ENCODE results near the gene RS1. TPM values are rescaled to one million over a fixed set of nuclear protein-coding genes. Genes with fewer than 3 reads are reported as not detected.

The RS1 gene
- total and polyA plus RNA-seq, 7 donors, result not detected

GRCh38 chrX:18617407-18617750 is 54.5 kb downstream of the RS1 start:
- Histone ChIP-seq H3K36me3 (ENCODE audit: insufficient read depth in 1 of 2, low read depth in 1 of 2) (no peaks in the 10 kb centered on the region), H3K9me3 (no peaks in the 10 kb centered on the region), H3K27ac (no peak overlapping the region), H3K4me1 (no peaks in the 10 kb centered on the region), H3K4me3 (no peak overlapping the region), H3K27me3 (ENCODE audit: insufficient read depth in 3 of 3, low read length in 2 of 3) (no peaks in the 10 kb centered on the region)
- no peak for TF ChIP-seq CTCF (IDR thresholded peaks at IDR 0.05)
- intact Hi-C loops (cut with DNase I), result no loop called here
- ATAC-seq (no peak), DNase-seq (no peak)
- 83 to 88% (median 87%) methylated on average over 5 of the region's 5 CpGs for WGBS, 3 donors

GRCh38 chrX:18616688-18617406 is 55.1 kb downstream of the RS1 start:
- Histone ChIP-seq H3K4me3 (no peak overlapping the region), H3K27me3 (ENCODE audit: insufficient read depth in 3 of 3, low read length in 2 of 3) (no peaks in the 10 kb centered on the region), H3K4me1 (no peaks in the 10 kb centered on the region), H3K9me3 (no peaks in the 10 kb centered on the region), H3K27ac (no peak overlapping the region), H3K36me3 (ENCODE audit: insufficient read depth in 1 of 2, low read depth in 1 of 2) (no peaks in the 10 kb centered on the region)
- WGBS, 3 donors, result 81 to 97% (median 92%) methylated on average over 8 of the region's 8 CpGs
- intact Hi-C loops (cut with DNase I), result no loop called here
- no peak for TF ChIP-seq CTCF (IDR thresholded peaks at IDR 0.05)
- no peak for ATAC-seq
- DNase-seq, result no peak

GRCh38 chrX:18613930-18614639 is 57.8 kb downstream of the RS1 start:
- H3K27me3 ChIP-seq (ENCODE audit: insufficient read depth in 3 of 3, low read length in 2 of 3), result no peaks in the 10 kb centered on the region
- H3K9me3 ChIP-seq, result no peaks in the 10 kb centered on the region
- peak in 3 of 4 donors; percentile 65 to 92 (median 91) for ATAC-seq
- H3K4me3 ChIP-seq, result no peak overlapping the region
- WGBS, 3 donors, result 66 to 79% (median 75%) methylated on average over 3 of the region's 3 CpGs
- DNase-seq, result no peak
- TF ChIP-seq CTCF (IDR thresholded peaks at IDR 0.05), result no peak
- peaks cover 0 to 6% of the 10 kb centered on the region in 2 donors for H3K36me3 ChIP-seq (ENCODE audit: insufficient read depth in 1 of 2, low read depth in 1 of 2)
- no peaks in the 10 kb centered on the region for H3K4me1 ChIP-seq
- H3K27ac ChIP-seq, result no peak overlapping the region
- intact Hi-C loops (cut with DNase I), result no loop called here

- DNase-seq (no peak), ATAC-seq (no peak)
- intact Hi-C loops (cut with DNase I), result no loop called here
- WGBS, 3 donors, result 81 to 92% (median 89%) methylated on average over 4 of the region's 4 CpGs
- Histone ChIP-seq H3K36me3 (ENCODE audit: insufficient read depth in 1 of 2, low read depth in 1 of 2) (peaks cover 0 to 21% of the 10 kb centered on the region in 2 donors), H3K27me3 (ENCODE audit: insufficient read depth in 3 of 3, low read length in 2 of 3) (no peaks in the 10 kb centered on the region), H3K27ac (no peak overlapping the region), H3K9me3 (no peaks in the 10 kb centered on the region), H3K4me1 (no peaks in the 10 kb centered on the region), H3K4me3 (no peak overlapping the region)
- TF ChIP-seq CTCF (IDR thresholded peaks at IDR 0.05), result no peak
Observed at GRCh38 chrX:18607966-18608365, 63.9 kb downstream of the RS1 start.
